Activated T-helper 17 cell treated with anti-CD3 and anti-CD28 coated beads, Interleukin-2, amount 50 U/mL, for 72 hours (primary cell): ENCODE measurements around the gene DTX3L. TPM values are rescaled to one million over a fixed set of nuclear protein-coding genes. Genes with fewer than 3 reads are reported as not detected.
"Not testable (repeated sequence)": the region's sequence is repeated elsewhere in the genome, so short reads cannot be mapped to it uniquely, and the experiment has no call there.

Experiments
- ATAC-seq: fragments of 150-1000 bp; cut with Tn5 transposase; replicated peaks from 2 replicates; pipeline ENCODE4 v1.10.0; 2021; ENCODE audit warnings: mild to moderate bottlenecking, moderate library complexity
- H3K27ac Mint-ChIP-seq: one replicate; pipeline ENCODE4 v1.8.0; 2022; ENCODE audit warnings: mixed read lengths
- H3K27me3 Mint-ChIP-seq: one replicate; pipeline ENCODE4 v1.8.0; 2022; ENCODE audit warnings: mixed read lengths
- H3K36me3 Mint-ChIP-seq: one replicate; pipeline ENCODE4 v1.8.0; 2022; ENCODE audit warnings: low read depth, mild to moderate bottlenecking, mixed read lengths
- H3K4me1 Mint-ChIP-seq: one replicate; pipeline ENCODE4 v1.8.0; 2022; ENCODE audit warnings: mixed read lengths
- H3K4me3 Mint-ChIP-seq: one replicate; pipeline ENCODE4 v1.8.0; 2022; ENCODE audit warnings: mild to moderate bottlenecking, mixed read lengths
- H3K9me3 Mint-ChIP-seq: one replicate; pipeline ENCODE4 v1.8.0; 2022; ENCODE audit warnings: mixed read lengths
- total RNA-seq, 2 donors: library from RNA; stranded (reverse); gene quantifications; one replicate each; pipeline ENCODE4 v1.2.3, GENCODE V29; 2022

Gene DTX3L
- total RNA-seq, 2 donors from 2014 or later: 26.0 to 44.0 TPM

- H3K27ac Mint-ChIP-seq: peak overlapping the region; percentile 40
- peaks cover 98% of the 10 kb centered on the region for H3K36me3 Mint-ChIP-seq
- H3K4me3 Mint-ChIP-seq: no peak overlapping the region
- H3K27me3 Mint-ChIP-seq: no peaks in the 10 kb centered on the region
- no peaks in the 10 kb centered on the region for H3K9me3 Mint-ChIP-seq
- H3K4me1 Mint-ChIP-seq: no peaks in the 10 kb centered on the region
- no peak for ATAC-seq
Measured at GRCh38 chr3:122548076-122548475, 16.1 kb upstream of the DTX3L start.

- peak overlapping the region; percentile 40 for H3K27ac Mint-ChIP-seq
- peaks cover 98% of the 10 kb centered on the region for H3K36me3 Mint-ChIP-seq
- H3K4me1 Mint-ChIP-seq: no peaks in the 10 kb centered on the region
- no peak overlapping the region for H3K4me3 Mint-ChIP-seq
- no peaks in the 10 kb centered on the region for H3K27me3 Mint-ChIP-seq
- no peaks in the 10 kb centered on the region for H3K9me3 Mint-ChIP-seq
- ATAC-seq: no peak
Measured at GRCh38 chr3:122548619-122549018, 15.5 kb upstream of the DTX3L start.

GRCh38 chr3:122553171-122553570 lies 11.0 kb upstream of the DTX3L start:
- Mint-ChIP-seq H3K36me3 (peaks cover 98% of the 10 kb centered on the region), H3K27ac (no peak overlapping the region), H3K4me1 (peaks cover 6% of the 10 kb centered on the region), H3K4me3 (no peak overlapping the region), H3K27me3 (no peaks in the 10 kb centered on the region), H3K9me3 (no peaks in the 10 kb centered on the region)
- ATAC-seq: no peak

- Mint-ChIP-seq H3K27me3 (no peaks in the 10 kb centered on the region), H3K27ac (no peak overlapping the region), H3K4me1 (peaks cover 6% of the 10 kb centered on the region), H3K9me3 (no peaks in the 10 kb centered on the region), H3K4me3 (no peak overlapping the region), H3K36me3 (peaks cover 92% of the 10 kb centered on the region)
- ATAC-seq: no peak
Measured at GRCh38 chr3:122555275-122556071, 8.7 kb upstream of the DTX3L start.

- Mint-ChIP-seq H3K27me3 (no peaks in the 10 kb centered on the region), H3K4me3 (no peak overlapping the region), H3K36me3 (peaks cover 73% of the 10 kb centered on the region), H3K9me3 (no peaks in the 10 kb centered on the region), H3K4me1 (peaks cover 15% of the 10 kb centered on the region), H3K27ac (no peak overlapping the region)
- no peak for ATAC-seq
Measured at GRCh38 chr3:122557356-122557755, 6.8 kb upstream of the DTX3L start.

- Mint-ChIP-seq H3K4me1 (peaks cover 25% of the 10 kb centered on the region), H3K36me3 (peaks cover 60% of the 10 kb centered on the region), H3K27me3 (no peaks in the 10 kb centered on the region), H3K9me3 (no peaks in the 10 kb centered on the region), H3K4me3 (no peak overlapping the region), H3K27ac (no peak overlapping the region)
- no peak for ATAC-seq
Measured at GRCh38 chr3:122558605-122559004, 5.5 kb upstream of the DTX3L start.

- no peaks in the 10 kb centered on the region for H3K27me3 Mint-ChIP-seq
- H3K27ac Mint-ChIP-seq: no peak overlapping the region
- peaks cover 49% of the 10 kb centered on the region for H3K36me3 Mint-ChIP-seq
- ATAC-seq: no peak
- H3K9me3 Mint-ChIP-seq: no peaks in the 10 kb centered on the region
- H3K4me1 Mint-ChIP-seq: peaks cover 20% of the 10 kb centered on the region
- no peak overlapping the region for H3K4me3 Mint-ChIP-seq
Measured at GRCh38 chr3:122559906-122560305, 4.2 kb upstream of the DTX3L start.

- Mint-ChIP-seq H3K27ac (no peak overlapping the region), H3K36me3 (peaks cover 43% of the 10 kb centered on the region), H3K4me3 (peak overlapping the region; percentile 7), H3K4me1 (peaks cover 22% of the 10 kb centered on the region), H3K27me3 (no peaks in the 10 kb centered on the region), H3K9me3 (no peaks in the 10 kb centered on the region)
- ATAC-seq: peak; percentile 44
Measured at GRCh38 chr3:122560680-122561079, 3.5 kb upstream of the DTX3L start.

GRCh38 chr3:122562923-122563716 lies 1.0 kb upstream of the DTX3L start:
- H3K4me1 Mint-ChIP-seq: peaks cover 33% of the 10 kb centered on the region
- H3K9me3 Mint-ChIP-seq: no peaks in the 10 kb centered on the region
- H3K27ac Mint-ChIP-seq: peak overlapping the region; percentile 97
- H3K4me3 Mint-ChIP-seq: peak overlapping the region; percentile 95
- peaks cover 41% of the 10 kb centered on the region for H3K36me3 Mint-ChIP-seq
- H3K27me3 Mint-ChIP-seq: no peaks in the 10 kb centered on the region
- no peak for ATAC-seq

- H3K27ac Mint-ChIP-seq: peak overlapping the region; percentile 97
Measured at GRCh38 chr3:122563717-122564025, 467 bp upstream of the DTX3L start.

GRCh38 chr3:122568131-122568530 lies 4.0 kb downstream of the DTX3L start:
- Mint-ChIP-seq H3K27ac (peak overlapping the region; percentile 80), H3K4me1 (peaks cover 47% of the 10 kb centered on the region), H3K4me3 (peak overlapping the region; percentile 55), H3K36me3 (peaks cover 75% of the 10 kb centered on the region)
- not testable (repeated sequence) for H3K9me3 Mint-ChIP-seq, H3K27me3 Mint-ChIP-seq, ATAC-seq

More at GRCh38 chr3:122563717-122564025, 467 bp upstream of the DTX3L start:
- peak overlapping the region; percentile 95 for H3K4me3 Mint-ChIP-seq
- no peaks in the 10 kb centered on the region for H3K9me3 Mint-ChIP-seq
- no peaks in the 10 kb centered on the region for H3K27me3 Mint-ChIP-seq
- peaks cover 43% of the 10 kb centered on the region for H3K36me3 Mint-ChIP-seq
- no peak for ATAC-seq
- H3K4me1 Mint-ChIP-seq: peaks cover 39% of the 10 kb centered on the region

GRCh38 chr3:122568755-122569154 lies 4.6 kb downstream of the DTX3L start:
- Mint-ChIP-seq H3K36me3 (peaks cover 81% of the 10 kb centered on the region), H3K27ac (peak overlapping the region; percentile 80), H3K4me1 (peaks cover 43% of the 10 kb centered on the region), H3K4me3 (peak overlapping the region; percentile 55), H3K27me3 (no peaks in the 10 kb centered on the region), H3K9me3 (no peaks in the 10 kb centered on the region)
- ATAC-seq: no peak

GRCh38 chr3:122572940-122573412 lies 8.8 kb downstream of the DTX3L start:
- H3K4me3 Mint-ChIP-seq: peak overlapping the region; percentile 28
- peaks cover 43% of the 10 kb centered on the region for H3K4me1 Mint-ChIP-seq
- peak; percentile 49 for ATAC-seq
- peaks cover 69% of the 10 kb centered on the region for H3K36me3 Mint-ChIP-seq
- no peaks in the 10 kb centered on the region for H3K27me3 Mint-ChIP-seq
- H3K27ac Mint-ChIP-seq: peak overlapping the region; percentile 3
- no peaks in the 10 kb centered on the region for H3K9me3 Mint-ChIP-seq

GRCh38 chr3:122576174-122576940 lies 12.2 kb downstream of the DTX3L start:
- H3K4me1 Mint-ChIP-seq: peaks cover 30% of the 10 kb centered on the region
- peaks cover 36% of the 10 kb centered on the region for H3K36me3 Mint-ChIP-seq
- peak; percentile 89 for ATAC-seq
- peak overlapping the region; percentile 95 for H3K27ac Mint-ChIP-seq
- peak overlapping the region; percentile 93 for H3K4me3 Mint-ChIP-seq
- peaks cover 3% of the 10 kb centered on the region for H3K9me3 Mint-ChIP-seq
- H3K27me3 Mint-ChIP-seq: no peaks in the 10 kb centered on the region
